Mesothelial cell of epicardium (in vitro differentiated cells): ENCODE results near the gene ITGBL1. TPM values are rescaled to one million over a fixed set of nuclear protein-coding genes. Genes with fewer than 3 reads are reported as not detected.

ENCODE experiments used
- DNase-seq, 2 experiments: peaks; one replicate each; pipeline ENCODE4 v3.0.0; 2021; ENCODE audit warnings: low spot score in 2 of 2; ENCODE audit not compliant: unreplicated experiment in 2 of 2
- H3K27ac Mint-ChIP-seq: 2 replicates; pipeline ENCODE4 v1.8.0; 2021; ENCODE audit warnings: mixed read lengths
- H3K27me3 Mint-ChIP-seq: 2 replicates; pipeline ENCODE4 v1.8.0; 2021; ENCODE audit warnings: low read depth, mixed read lengths
- H3K36me3 Mint-ChIP-seq: 2 replicates; pipeline ENCODE4 v1.8.0; 2021; ENCODE audit warnings: mixed read lengths
- H3K4me1 Mint-ChIP-seq: 2 replicates; pipeline ENCODE4 v1.8.0; 2021; ENCODE audit warnings: mixed read lengths
- H3K4me3 Mint-ChIP-seq: 2 replicates; pipeline ENCODE4 v1.8.0; 2021; ENCODE audit warnings: mild to moderate bottlenecking, moderate library complexity, mixed read lengths
- H3K9me3 Mint-ChIP-seq: 2 replicates; pipeline ENCODE4 v1.8.0; 2021; ENCODE audit warnings: mixed read lengths
- CTCF ChIP-seq: fragments of 200-600 bp; sonication (generic); IDR thresholded peaks from one replicate; pipeline ENCODE4 v1.5.0; 2021; ENCODE audit warnings: antibody characterized with exemption; ENCODE audit not compliant: unreplicated experiment
- total RNA-seq: library from RNA; stranded (reverse); gene quantifications from 3 replicates; pipeline ENCODE4 v1.2.1, GENCODE V29; 2021

The ITGBL1 gene
- total RNA-seq, 1 donor from 2014 or later, result 0.07 TPM

GRCh38 chr13:101522607-101523006 lies 70.1 kb downstream of the ITGBL1 start:
- Mint-ChIP-seq H3K4me3 (no peak overlapping the region), H3K36me3 (no peaks in the 10 kb centered on the region), H3K27ac (no peak overlapping the region), H3K4me1 (peaks cover 15% of the 10 kb centered on the region), H3K27me3 (no peaks in the 10 kb centered on the region), H3K9me3 (no peaks in the 10 kb centered on the region)
- DNase-seq, result no peak
- no peak for TF ChIP-seq CTCF

- Mint-ChIP-seq H3K27me3 (no peaks in the 10 kb centered on the region), H3K9me3 (no peaks in the 10 kb centered on the region), H3K36me3 (no peaks in the 10 kb centered on the region), H3K4me3 (no peak overlapping the region), H3K4me1 (peaks cover 15% of the 10 kb centered on the region), H3K27ac (no peak overlapping the region)
- no peak for TF ChIP-seq CTCF
- no peak for DNase-seq
These were observed 71.0 kb downstream of the ITGBL1 start for GRCh38 chr13:101523154-101524131.

DNA sequence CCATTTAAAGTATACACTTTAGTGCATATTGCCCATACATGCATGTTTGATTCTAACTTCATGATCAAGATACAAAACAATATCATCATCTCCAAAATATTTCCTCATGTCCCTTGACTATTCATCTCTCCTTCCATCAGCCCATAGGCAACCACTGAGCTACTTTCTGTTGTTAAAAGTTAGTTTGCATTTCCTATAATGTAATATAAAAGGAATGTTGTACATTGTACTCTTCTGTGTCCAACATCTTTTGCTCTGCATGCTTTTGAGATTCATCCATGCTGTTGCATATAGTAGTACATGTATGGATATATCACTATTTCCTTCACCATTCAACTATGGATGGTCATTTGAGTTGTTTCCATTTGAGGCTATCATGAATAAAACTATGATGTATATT lies 74.7 kb downstream of the ITGBL1 start:
- no peaks in the 10 kb centered on the region for H3K9me3 Mint-ChIP-seq
- no peak for TF ChIP-seq CTCF
- peaks cover 15% of the 10 kb centered on the region for H3K4me1 Mint-ChIP-seq
- no peak overlapping the region for H3K4me3 Mint-ChIP-seq
- DNase-seq, result no peak
- no peak overlapping the region for H3K27ac Mint-ChIP-seq
- no peaks in the 10 kb centered on the region for H3K36me3 Mint-ChIP-seq
- H3K27me3 Mint-ChIP-seq, result peaks cover 2% of the 10 kb centered on the region

DNA sequence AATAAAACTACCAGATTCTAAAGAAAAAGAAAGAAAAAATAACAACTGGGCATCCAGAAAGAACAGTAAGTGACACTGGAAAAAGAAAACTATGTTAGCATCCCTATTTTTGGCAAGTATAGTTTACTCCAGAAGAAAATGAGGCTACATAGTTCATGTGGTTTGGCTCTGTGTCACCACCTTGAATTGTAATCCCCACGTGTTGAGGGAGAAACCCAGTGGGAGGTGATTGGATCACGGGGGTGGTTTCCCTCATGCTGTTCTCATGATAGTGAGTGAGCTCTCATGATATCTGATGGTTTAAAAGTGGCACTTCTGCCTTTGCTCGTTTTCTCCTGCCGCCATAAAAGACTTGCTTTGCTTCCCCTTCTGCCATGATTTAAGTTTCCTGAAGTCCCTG lies 76.9 kb downstream of the ITGBL1 start:
- TF ChIP-seq CTCF, result no peak
- Mint-ChIP-seq H3K36me3 (no peaks in the 10 kb centered on the region), H3K27ac (no peak overlapping the region), H3K9me3 (no peaks in the 10 kb centered on the region), H3K27me3 (peaks cover 2% of the 10 kb centered on the region), H3K4me3 (no peak overlapping the region), H3K4me1 (no peaks in the 10 kb centered on the region)
- DNase-seq, result no peak

- H3K4me3 Mint-ChIP-seq, result no peak overlapping the region
- H3K36me3 Mint-ChIP-seq, result no peaks in the 10 kb centered on the region
- no peaks in the 10 kb centered on the region for H3K9me3 Mint-ChIP-seq
- DNase-seq, result no peak
- H3K27me3 Mint-ChIP-seq, result peaks cover 2% of the 10 kb centered on the region
- TF ChIP-seq CTCF, result no peak
- no peaks in the 10 kb centered on the region for H3K4me1 Mint-ChIP-seq
- no peak overlapping the region for H3K27ac Mint-ChIP-seq
These were observed 77.8 kb downstream of the ITGBL1 start for GRCh38 chr13:101530293-101530692.
